Subcutaneous adipose tissue (tissue), 4 donors: ENCODE results near the gene LRP6. TPM values are rescaled to one million over a fixed set of nuclear protein-coding genes. Genes with fewer than 3 reads are reported as not detected.

Experiments
- CTCF ChIP-seq: fragments of 450-650 bp; IDR thresholded peaks from one replicate; pipeline ENCODE4 v1.5.1; 2016; ENCODE audit warnings: low read depth, mild to moderate bottlenecking, control low read depth, antibody characterized with exemption, moderate library complexity
- total RNA-seq, 4 donors: library from RNA; depleted of rRNA; stranded (reverse); fragments of >200 nt; gene quantifications; one replicate each; pipeline ENCODE4 v1.1.0, GENCODE V29; 2016

Gene LRP6
- total RNA-seq, 4 donors from 2014 or later: 21.5 to 29.7 (median 23.5) TPM

DNA sequence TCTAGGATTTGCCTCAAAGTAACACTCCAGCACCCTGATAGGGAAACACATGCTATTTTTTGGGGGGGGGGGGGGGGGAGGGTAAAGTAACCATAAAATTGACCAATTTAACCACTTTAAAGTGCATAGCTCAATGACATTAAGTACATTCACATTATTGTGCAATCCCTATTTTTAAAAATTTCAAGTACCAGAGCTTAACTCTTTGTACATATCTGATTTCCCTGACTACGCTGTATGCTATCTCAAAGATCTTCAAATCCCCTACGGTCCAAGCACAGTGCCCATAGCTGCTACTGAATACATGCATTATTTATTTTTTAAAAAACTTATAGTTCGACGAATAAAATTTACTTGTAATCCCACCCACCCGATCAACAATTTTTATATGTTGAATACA, 133.1 kb downstream of the LRP6 start:
- TF ChIP-seq CTCF: no peak

GRCh38 chr12:12133259-12133658, 133.6 kb downstream of the LRP6 start:
- no peak for TF ChIP-seq CTCF

DNA sequence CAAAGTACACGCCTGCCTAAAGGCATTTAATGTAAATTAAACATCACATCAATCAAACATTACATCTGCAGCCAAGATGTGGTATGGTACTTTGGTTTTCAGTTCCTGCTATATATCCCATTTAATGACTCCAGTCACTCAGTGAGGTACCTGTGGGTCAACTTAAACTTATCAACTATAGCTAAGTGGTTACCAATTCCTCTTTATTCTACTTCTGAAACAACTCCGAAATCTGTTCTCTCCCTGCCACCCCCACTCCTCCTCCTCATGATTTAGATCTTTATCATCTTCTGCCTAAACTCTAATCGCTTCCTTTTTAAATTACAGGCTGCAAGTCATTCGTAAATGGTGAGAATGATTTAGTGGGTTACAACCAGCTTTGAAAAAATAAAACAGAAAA, 138.2 kb downstream of the LRP6 start:
- no peak for TF ChIP-seq CTCF

GRCh38 chr12:12127304-12127703, 139.5 kb downstream of the LRP6 start:
- TF ChIP-seq CTCF: no peak

- no peak for TF ChIP-seq CTCF
Observed at GRCh38 chr12:12126551-12126950, 140.3 kb downstream of the LRP6 start.

GRCh38 chr12:12123036-12123604, 143.7 kb downstream of the LRP6 start:
- TF ChIP-seq CTCF: no peak

- TF ChIP-seq CTCF: no peak
Observed at GRCh38 chr12:12121061-12121460, 145.8 kb downstream of the LRP6 start.
